Measurements from ENCODE around the gene EYS. TPM values are rescaled to one million over a fixed set of nuclear protein-coding genes. Genes with fewer than 3 reads are reported as not detected.
"Not testable (repeated sequence)": the region's sequence is repeated elsewhere in the genome, so short reads cannot be mapped to it uniquely, and the experiment has no call there.

Gene EYS
- total RNA-seq, 2 donors from 2014 or later: not detected

GRCh38 chr6:65081756-65082155 lies 625.3 kb downstream of the EYS start:
- H3K27ac Mint-ChIP-seq: no peak overlapping the region
- ATAC-seq (replicated peaks in 1 of 2): no peak
- no peaks in the 10 kb centered on the region for H3K4me1 Mint-ChIP-seq (ENCODE audit: low read depth)

GRCh38 chr6:65075705-65076230 lies 631.3 kb downstream of the EYS start:
- DNase-seq: no peak
- Mint-ChIP-seq H3K27me3 (ENCODE audit: low read depth) (no peaks in the 10 kb centered on the region), H3K9me3 (peaks cover 3 to 13% of the 10 kb centered on the region in 2 donors), H3K36me3 (ENCODE audit: insufficient read depth in 2 of 2) (no peaks in the 10 kb centered on the region), H3K4me3 (no peak overlapping the region), H3K4me1 (ENCODE audit: low read depth) (no peaks in the 10 kb centered on the region), H3K27ac (no peak overlapping the region)
- no peak for ATAC-seq (replicated peaks in 1 of 2)

More at GRCh38 chr6:65081756-65082155, 625.3 kb downstream of the EYS start:
- DNase-seq: no peak
- peaks cover 2 to 5% of the 10 kb centered on the region in 2 donors for H3K9me3 Mint-ChIP-seq
- no peak overlapping the region for H3K4me3 Mint-ChIP-seq
- no peaks in the 10 kb centered on the region for H3K36me3 Mint-ChIP-seq (ENCODE audit: insufficient read depth in 2 of 2)
- no peaks in the 10 kb centered on the region for H3K27me3 Mint-ChIP-seq (ENCODE audit: low read depth)

- Mint-ChIP-seq H3K27ac (no peak overlapping the region), H3K27me3 (ENCODE audit: low read depth) (no peaks in the 10 kb centered on the region), H3K4me1 (ENCODE audit: low read depth) (no peaks in the 10 kb centered on the region), H3K4me3 (no peak overlapping the region), H3K9me3 (peaks cover 16 to 17% of the 10 kb centered on the region in 2 donors), H3K36me3 (ENCODE audit: insufficient read depth in 2 of 2) (peaks cover 0 to 2% of the 10 kb centered on the region in 2 donors)
- DNase-seq (no peak), ATAC-seq (replicated peaks in 1 of 2) (no peak)
Observed at GRCh38 chr6:65072500-65072899, 634.5 kb downstream of the EYS start.

- H3K36me3 Mint-ChIP-seq (ENCODE audit: insufficient read depth in 2 of 2): peaks cover 0 to 2% of the 10 kb centered on the region in 2 donors
- no peak overlapping the region for H3K27ac Mint-ChIP-seq
- peaks cover 16 to 17% of the 10 kb centered on the region in 2 donors for H3K9me3 Mint-ChIP-seq
- no peaks in the 10 kb centered on the region for H3K4me1 Mint-ChIP-seq (ENCODE audit: low read depth)
- H3K27me3 Mint-ChIP-seq (ENCODE audit: low read depth): no peaks in the 10 kb centered on the region
- DNase-seq: no peak
- ATAC-seq (replicated peaks in 1 of 2): no peak
- no peak overlapping the region for H3K4me3 Mint-ChIP-seq
Observed at GRCh38 chr6:65071480-65071879, 635.5 kb downstream of the EYS start.

- no peak for DNase-seq
- Mint-ChIP-seq H3K4me1 (ENCODE audit: low read depth) (no peaks in the 10 kb centered on the region), H3K9me3 (peaks cover 6 to 11% of the 10 kb centered on the region in 2 donors), H3K4me3 (no peak overlapping the region), H3K27ac (no peak overlapping the region), H3K36me3 (ENCODE audit: insufficient read depth in 2 of 2) (no peaks in the 10 kb centered on the region), H3K27me3 (ENCODE audit: low read depth) (no peaks in the 10 kb centered on the region)
- ATAC-seq (replicated peaks in 1 of 2): no peak
Observed at GRCh38 chr6:65064844-65065243, 642.2 kb downstream of the EYS start.

- peaks cover 1 to 6% of the 10 kb centered on the region in 2 donors for H3K9me3 Mint-ChIP-seq
- H3K4me3 Mint-ChIP-seq: no peak overlapping the region
- DNase-seq (no peak), ATAC-seq (replicated peaks in 1 of 2) (no peak)
- no peaks in the 10 kb centered on the region for H3K36me3 Mint-ChIP-seq (ENCODE audit: insufficient read depth in 2 of 2)
- H3K4me1 Mint-ChIP-seq (ENCODE audit: low read depth): no peaks in the 10 kb centered on the region
- H3K27me3 Mint-ChIP-seq (ENCODE audit: low read depth): no peaks in the 10 kb centered on the region
- H3K27ac Mint-ChIP-seq: no peak overlapping the region
Observed at GRCh38 chr6:65059568-65059967, 647.5 kb downstream of the EYS start.

- no peak overlapping the region for H3K27ac Mint-ChIP-seq
- ATAC-seq (replicated peaks in 1 of 2) (no peak), DNase-seq (no peak)
- H3K4me1 Mint-ChIP-seq (ENCODE audit: low read depth): no peaks in the 10 kb centered on the region
- no peaks in the 10 kb centered on the region for H3K27me3 Mint-ChIP-seq (ENCODE audit: low read depth)
- no peaks in the 10 kb centered on the region for H3K36me3 Mint-ChIP-seq (ENCODE audit: insufficient read depth in 2 of 2)
- H3K9me3 Mint-ChIP-seq: peaks cover 1 to 6% of the 10 kb centered on the region in 2 donors
- no peak overlapping the region for H3K4me3 Mint-ChIP-seq
Observed at GRCh38 chr6:65055545-65055944, 651.5 kb downstream of the EYS start.

- ATAC-seq (replicated peaks in 1 of 2) (no peak), DNase-seq (no peak)
- Mint-ChIP-seq H3K9me3 (peaks cover 4 to 6% of the 10 kb centered on the region in 2 donors), H3K4me1 (ENCODE audit: low read depth) (no peaks in the 10 kb centered on the region), H3K27ac (no peak overlapping the region), H3K4me3 (no peak overlapping the region), H3K36me3 (ENCODE audit: insufficient read depth in 2 of 2) (no peaks in the 10 kb centered on the region), H3K27me3 (ENCODE audit: low read depth) (no peaks in the 10 kb centered on the region)
Observed at GRCh38 chr6:65052626-65053025, 654.4 kb downstream of the EYS start.

GRCh38 chr6:65045801-65046200 lies 661.2 kb downstream of the EYS start:
- no peaks in the 10 kb centered on the region for H3K36me3 Mint-ChIP-seq (ENCODE audit: insufficient read depth in 2 of 2)
- ATAC-seq (replicated peaks in 1 of 2) (no peak), DNase-seq (no peak)
- H3K27me3 Mint-ChIP-seq (ENCODE audit: low read depth): no peaks in the 10 kb centered on the region
- peaks cover 6 to 8% of the 10 kb centered on the region in 2 donors for H3K9me3 Mint-ChIP-seq
- H3K4me3 Mint-ChIP-seq: no peak overlapping the region
- no peaks in the 10 kb centered on the region for H3K4me1 Mint-ChIP-seq (ENCODE audit: low read depth)
- H3K27ac Mint-ChIP-seq: no peak overlapping the region

GRCh38 chr6:65014006-65014405 lies 693.0 kb downstream of the EYS start:
- DNase-seq: no peak
- Mint-ChIP-seq H3K27ac (no peak overlapping the region), H3K9me3 (peaks cover 9 to 10% of the 10 kb centered on the region in 2 donors), H3K27me3 (ENCODE audit: low read depth) (no peaks in the 10 kb centered on the region), H3K36me3 (ENCODE audit: insufficient read depth in 2 of 2) (no peaks in the 10 kb centered on the region), H3K4me1 (ENCODE audit: low read depth) (no peaks in the 10 kb centered on the region), H3K4me3 (no peak overlapping the region)
- no peak for ATAC-seq (replicated peaks in 1 of 2)

GRCh38 chr6:65006788-65007187 lies 700.2 kb downstream of the EYS start:
- no peak overlapping the region for H3K27ac Mint-ChIP-seq
- H3K36me3 Mint-ChIP-seq (ENCODE audit: insufficient read depth in 2 of 2): peaks cover 0 to 3% of the 10 kb centered on the region in 2 donors
- ATAC-seq (replicated peaks in 1 of 2): no peak
- no peaks in the 10 kb centered on the region for H3K4me1 Mint-ChIP-seq (ENCODE audit: low read depth)
- no peak overlapping the region for H3K4me3 Mint-ChIP-seq
- no peak for DNase-seq
- no peaks in the 10 kb centered on the region for H3K27me3 Mint-ChIP-seq (ENCODE audit: low read depth)
- peaks cover 8 to 13% of the 10 kb centered on the region in 2 donors for H3K9me3 Mint-ChIP-seq

GRCh38 chr6:65004283-65004682 lies 702.7 kb downstream of the EYS start:
- DNase-seq (no peak), ATAC-seq (replicated peaks in 1 of 2) (no peak)
- H3K9me3 Mint-ChIP-seq: peaks cover 5 to 9% of the 10 kb centered on the region in 2 donors
- H3K36me3 Mint-ChIP-seq (ENCODE audit: insufficient read depth in 2 of 2): peaks cover 0 to 3% of the 10 kb centered on the region in 2 donors
- H3K27ac Mint-ChIP-seq: no peak overlapping the region
- no peak overlapping the region for H3K4me3 Mint-ChIP-seq
- no peaks in the 10 kb centered on the region for H3K27me3 Mint-ChIP-seq (ENCODE audit: low read depth)
- no peaks in the 10 kb centered on the region for H3K4me1 Mint-ChIP-seq (ENCODE audit: low read depth)

GRCh38 chr6:65002882-65003281 lies 704.1 kb downstream of the EYS start:
- H3K36me3 Mint-ChIP-seq (ENCODE audit: insufficient read depth in 2 of 2): not testable (repeated sequence)

GRCh38 chr6:65000815-65001214 lies 706.2 kb downstream of the EYS start:
- DNase-seq (no peak), ATAC-seq (replicated peaks in 1 of 2) (no peak)
- H3K9me3 Mint-ChIP-seq: peaks cover 4 to 10% of the 10 kb centered on the region in 2 donors
- no peak overlapping the region for H3K27ac Mint-ChIP-seq
- no peak overlapping the region for H3K4me3 Mint-ChIP-seq
- no peaks in the 10 kb centered on the region for H3K27me3 Mint-ChIP-seq (ENCODE audit: low read depth)
- H3K36me3 Mint-ChIP-seq (ENCODE audit: insufficient read depth in 2 of 2): peaks cover 0 to under 1% of the 10 kb centered on the region in 2 donors
- H3K4me1 Mint-ChIP-seq (ENCODE audit: low read depth): no peaks in the 10 kb centered on the region

More at GRCh38 chr6:65002882-65003281, 704.1 kb downstream of the EYS start:
- peaks cover 6 to 10% of the 10 kb centered on the region in 2 donors for H3K9me3 Mint-ChIP-seq
- not testable (repeated sequence) for ATAC-seq (replicated peaks in 1 of 2); H3K27me3 Mint-ChIP-seq (ENCODE audit: low read depth); H3K4me1 Mint-ChIP-seq (ENCODE audit: low read depth); H3K27ac Mint-ChIP-seq; DNase-seq; H3K4me3 Mint-ChIP-seq

Data from activated T-cell treated with anti-CD3 and anti-CD28 coated beads, Interleukin-2, amount 50 U/mL, for 72 hours (primary cell).